GM19043 (cell line): Measurements from ENCODE around the gene MEST.
"Not testable (repeated sequence)": the region's sequence is repeated elsewhere in the genome, so short reads cannot be mapped to it uniquely, and the experiment has no call there.

Source experiments
- ATAC-seq: cut with Tn5 transposase; IDR thresholded peaks from one replicate; pipeline ENCODE4 v1.9.1; 2021; ENCODE audit warnings: low read depth; ENCODE audit not compliant: unreplicated experiment

Gene MEST

GRCh38 chr7:130521258-130521951 lies 29.5 kb downstream of the MEST start:
- no peak for ATAC-seq

GRCh38 chr7:130523519-130524125 lies 31.7 kb downstream of the MEST start:
- ATAC-seq = not testable (repeated sequence)

- ATAC-seq = no peak
These were observed 32.7 kb downstream of the MEST start for GRCh38 chr7:130524628-130525027.

GRCh38 chr7:130527752-130528355 lies 36.0 kb downstream of the MEST start:
- ATAC-seq = not testable (repeated sequence)

DNA sequence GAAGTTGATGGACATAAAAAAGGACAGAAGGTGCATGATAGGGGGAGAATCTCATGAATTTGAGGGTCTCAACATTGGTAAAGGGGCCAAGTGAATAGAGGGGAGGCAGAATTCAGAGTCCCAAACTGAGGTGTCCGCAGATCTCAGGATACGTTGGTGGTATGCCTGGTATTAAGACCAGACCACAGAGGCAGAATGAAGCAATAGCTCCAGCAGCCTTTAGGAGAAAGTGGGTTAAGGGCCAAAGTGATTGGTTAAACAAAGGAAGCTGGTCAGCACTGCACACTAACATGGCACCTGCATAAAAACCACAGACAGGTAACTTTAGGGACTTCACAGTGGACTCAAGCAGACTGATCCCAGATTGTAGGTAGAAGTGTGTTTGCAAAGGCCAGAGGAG lies 37.5 kb downstream of the MEST start:
- no peak for ATAC-seq

DNA sequence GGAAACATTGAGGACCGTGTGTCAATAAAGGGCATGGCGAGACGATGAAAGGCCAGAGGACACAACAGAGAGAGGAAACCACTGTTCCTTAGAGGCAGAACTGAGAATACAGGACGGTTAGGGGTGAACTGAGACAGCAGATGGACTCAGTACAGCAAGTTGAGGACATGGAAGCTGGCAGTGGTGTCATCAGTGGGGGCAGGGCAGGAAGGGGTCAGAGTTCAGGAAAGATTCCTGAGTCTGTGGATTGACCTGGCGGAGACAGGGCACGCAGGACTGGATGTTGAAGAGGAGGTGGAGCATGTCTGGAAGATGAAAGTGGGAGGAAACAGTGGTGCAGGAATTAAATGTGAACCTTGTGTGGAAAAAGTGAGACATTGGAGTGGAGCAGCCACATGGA lies 46.0 kb downstream of the MEST start:
- not testable (repeated sequence) for ATAC-seq

GRCh38 chr7:130541287-130541686 lies 49.4 kb downstream of the MEST start:
- ATAC-seq = not testable (repeated sequence)

DNA sequence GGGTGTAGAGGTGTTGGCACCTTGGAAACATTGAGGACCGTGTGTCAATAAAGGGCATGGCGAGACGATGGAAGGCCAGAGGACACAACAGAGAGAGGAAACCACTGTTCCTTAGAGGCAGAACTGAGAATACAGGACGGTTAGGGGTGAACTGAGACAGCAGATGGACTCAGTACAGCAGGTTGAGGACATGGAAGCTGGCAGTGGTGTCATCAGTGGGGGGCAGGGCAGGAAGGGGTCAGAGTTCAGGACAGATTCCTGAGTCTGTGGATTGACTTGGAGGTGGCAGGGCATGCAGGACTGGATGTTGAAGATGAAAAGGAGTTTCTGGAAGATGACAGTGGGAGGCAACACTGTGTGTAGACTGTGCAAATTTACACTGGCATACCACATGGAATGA lies 50.4 kb downstream of the MEST start:
- not testable (repeated sequence) for ATAC-seq

DNA sequence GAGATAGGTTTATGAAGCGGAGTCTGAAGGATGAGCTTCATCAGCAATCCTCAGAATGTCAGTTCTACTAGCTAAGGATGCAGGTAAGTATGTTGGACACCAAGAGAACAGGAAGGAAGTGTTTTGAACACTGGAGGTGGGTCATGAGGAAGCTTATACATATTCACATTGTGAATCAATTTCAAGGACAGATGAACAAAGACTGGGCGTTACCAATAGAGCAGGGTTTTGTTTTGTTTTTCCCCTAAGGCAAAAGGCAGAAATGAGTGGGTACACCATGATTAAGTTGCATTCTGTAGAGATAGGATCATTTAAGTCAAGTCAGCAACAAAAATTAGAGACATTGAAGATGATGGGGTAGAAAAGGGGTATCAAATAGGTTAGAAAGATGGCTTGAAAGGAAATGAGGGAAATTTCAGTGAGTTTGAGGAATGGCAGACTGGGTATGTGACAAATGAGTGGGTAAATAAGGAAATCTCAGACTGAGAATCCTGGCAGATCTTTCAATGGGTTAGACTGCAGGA lies 51.7 kb downstream of the MEST start:
- ATAC-seq = no peak

DNA sequence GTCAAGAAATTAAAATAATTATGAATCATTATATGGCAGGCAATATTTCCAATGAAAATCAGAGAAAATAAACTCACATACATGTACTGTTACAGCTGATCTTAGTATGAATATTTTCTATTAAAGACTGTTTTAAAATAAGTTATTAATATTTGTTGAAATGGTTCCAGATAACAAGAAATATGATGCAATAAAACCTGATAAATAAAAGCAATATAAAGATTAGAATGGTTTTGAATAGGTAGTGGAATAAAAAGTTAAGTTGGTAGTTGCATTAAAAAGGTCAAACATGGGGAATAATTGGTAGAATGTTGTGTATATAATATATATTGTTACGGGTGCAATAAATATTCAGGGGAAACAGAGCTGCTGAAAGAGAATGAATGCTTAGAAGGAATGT lies 52.5 kb downstream of the MEST start:
- no peak for ATAC-seq

GRCh38 chr7:130553398-130554029 lies 61.6 kb downstream of the MEST start:
- ATAC-seq = no peak

- ATAC-seq = no peak
These were observed 62.6 kb downstream of the MEST start for GRCh38 chr7:130554481-130554880.
